Liver (tissue), 9 donors: ENCODE data around the gene TSPEAR. TPM values are rescaled to one million over a fixed set of nuclear protein-coding genes. Genes with fewer than 3 reads are reported as not detected.

Experiments
- DNase-seq: peaks from one replicate; pipeline ENCODE4 v3.0.0-alpha.2; 2017; ENCODE audit warnings: low spot score
- H3K27ac ChIP-seq, 2 donors: one replicate each; pipeline ENCODE4 v1.7.0; 2013; ENCODE audit warnings: inconsistent platforms in 2 of 2, low read length in 2 of 2, control low read depth in 1 of 2, low read depth in 1 of 2, mild to moderate bottlenecking in 1 of 2
- H3K27me3 ChIP-seq, 4 donors: one replicate each; pipeline versions ENCODE4 v1.6.1 to v1.7.0; 2013; ENCODE audit warnings: low read length in 3 of 4, inconsistent platforms in 1 of 4, mild to moderate bottlenecking in 1 of 4, moderate library complexity in 1 of 4; ENCODE audit not compliant: control insufficient read depth in 4 of 4, insufficient read depth in 4 of 4
- H3K36me3 ChIP-seq, 4 donors: one replicate each; pipeline versions ENCODE4 v1.6.1 to v1.7.0; 2013; ENCODE audit warnings: low read length in 3 of 4, mild to moderate bottlenecking in 3 of 4, low read depth in 1 of 4, moderate library complexity in 1 of 4; ENCODE audit not compliant: control insufficient read depth in 4 of 4, insufficient read depth in 3 of 4
- H3K4me1 ChIP-seq, 4 donors: one replicate each; pipeline versions ENCODE4 v1.6.1 to v1.7.0; 2013; ENCODE audit warnings: low read length in 3 of 4, mild to moderate bottlenecking in 3 of 4, moderate library complexity in 1 of 4; ENCODE audit not compliant: control insufficient read depth in 4 of 4, insufficient read depth in 4 of 4
- H3K4me3 ChIP-seq, 3 donors: one replicate each; pipeline versions ENCODE4 v1.6.1 to v1.7.0; 2013; ENCODE audit warnings: low read length in 3 of 3, control low read depth in 1 of 3, low read depth in 1 of 3, mild to moderate bottlenecking in 1 of 3
- H3K9ac ChIP-seq, 2 donors: one replicate each; pipeline ENCODE4 v1.7.0; 2013; ENCODE audit warnings: low read length in 2 of 2, mild to moderate bottlenecking in 2 of 2, moderate library complexity in 2 of 2, control low read depth in 1 of 2, low read depth in 1 of 2
- H3K9me3 ChIP-seq, 4 donors: one replicate each; pipeline versions ENCODE4 v1.6.1 to v1.7.0; 2013; ENCODE audit warnings: low read length in 3 of 4; ENCODE audit not compliant: control insufficient read depth in 4 of 4
- EGR1 ChIP-seq, 2 donors: IDR thresholded peaks; 2 replicates each; pipeline ENCODE4 v1.6.1; 2016 to 2018; ENCODE audit warnings: antibody characterized with exemption in 2 of 2, low read depth in 2 of 2
- FOXA1 ChIP-seq: IDR thresholded peaks from 2 replicates; pipeline ENCODE4 v1.6.1; 2016; ENCODE audit warnings: antibody characterized with exemption
- GABPA ChIP-seq, 2 donors: IDR thresholded peaks in 1 of 2; conservative IDR thresholded peaks in 1 of 2; 2 replicates each; pipeline ENCODE4 v1.6.1; 2016; ENCODE audit warnings: antibody characterized with exemption in 2 of 2, mild to moderate bottlenecking in 1 of 2, moderate library complexity in 1 of 2
- JUND ChIP-seq, 2 donors: IDR thresholded peaks; 2 replicates each; pipeline ENCODE4 v1.6.1; 2016; ENCODE audit warnings: antibody characterized with exemption in 2 of 2
- NR2F2 ChIP-seq: IDR thresholded peaks from 2 replicates; pipeline ENCODE4 v1.6.1; 2016; ENCODE audit warnings: antibody characterized with exemption
- RAD21 ChIP-seq, 2 donors: IDR thresholded peaks; 2 replicates each; pipeline ENCODE4 v1.6.1; 2016; ENCODE audit warnings: antibody characterized with exemption in 2 of 2, mild to moderate bottlenecking in 2 of 2
- RXRA ChIP-seq, 2 donors: IDR thresholded peaks; 2 replicates each; pipeline ENCODE4 v1.6.1; 2017 to 2018; ENCODE audit warnings: antibody characterized with exemption in 2 of 2, mild to moderate bottlenecking in 1 of 2
- SP1 ChIP-seq: IDR thresholded peaks from 2 replicates; pipeline ENCODE4 v1.6.1; 2018; ENCODE audit warnings: antibody characterized with exemption, mild to moderate bottlenecking
- TAF1 ChIP-seq: conservative IDR thresholded peaks from 2 replicates; pipeline ENCODE4 v1.6.1; 2016; ENCODE audit warnings: antibody characterized with exemption, mild to moderate bottlenecking
- YY1 ChIP-seq: IDR thresholded peaks from 2 replicates; pipeline ENCODE4 v1.6.1; 2016; ENCODE audit warnings: antibody characterized with exemption, mild to moderate bottlenecking
- polyA plus RNA-seq, 2 donors: library from polyadenylated mRNA; stranded (reverse) in 1 of 2; unstranded in 1 of 2; fragments of 200-250 nt in 1 of 2; fragments of >200 nt in 1 of 2; fragmentation: Nextera tagmentation in 1 of 2; extraction: Ambion mirVana in 1 of 2; gene quantifications; one replicate each; pipeline versions ENCODE4 v1.2.1 to v1.2.3, GENCODE V29; 2013 to 2015
- total RNA-seq, 2 donors: library from RNA; depleted of rRNA; stranded (reverse); fragments of >200 nt; gene quantifications; one replicate each; pipeline ENCODE4 v1.2.3, GENCODE V29; 2014
- TF ChIP-seq, protein P1 (sequence below): fragments of 150-350 bp; IDR thresholded peaks from 2 replicates; pipeline ENCODE4 v1.5.1; 2017; ENCODE audit warnings: improper control_type of control experiment, low read depth, low read length; ENCODE audit not compliant: missing input control
- TF ChIP-seq, protein P2 (sequence below): IDR thresholded peaks from 2 replicates; pipeline ENCODE4 v1.6.1; 2016; ENCODE audit warnings: antibody characterized with exemption
- TF ChIP-seq, protein P3 (sequence below): IDR thresholded peaks from 2 replicates; pipeline ENCODE4 v1.6.1; 2016; ENCODE audit warnings: antibody characterized with exemption
- TF ChIP-seq, protein P4 (sequence below): IDR thresholded peaks from 2 replicates; pipeline ENCODE4 v1.6.1; 2016; ENCODE audit warnings: antibody characterized with exemption
- TF ChIP-seq, protein P5 (sequence below): IDR thresholded peaks from 2 replicates; pipeline ENCODE4 v1.6.1; 2016; ENCODE audit warnings: antibody characterized with exemption, mild to moderate bottlenecking
- donor health status: healthy.
- donor health status: healthy.
- donor health status: healthy.
- donor health status: healthy.
- donor health status: healthy.

TSPEAR gene
- total and polyA plus RNA-seq, 4 donors, result under 0.01 to 0.14 (median 0.01) TPM; not detected in 1

DNA sequence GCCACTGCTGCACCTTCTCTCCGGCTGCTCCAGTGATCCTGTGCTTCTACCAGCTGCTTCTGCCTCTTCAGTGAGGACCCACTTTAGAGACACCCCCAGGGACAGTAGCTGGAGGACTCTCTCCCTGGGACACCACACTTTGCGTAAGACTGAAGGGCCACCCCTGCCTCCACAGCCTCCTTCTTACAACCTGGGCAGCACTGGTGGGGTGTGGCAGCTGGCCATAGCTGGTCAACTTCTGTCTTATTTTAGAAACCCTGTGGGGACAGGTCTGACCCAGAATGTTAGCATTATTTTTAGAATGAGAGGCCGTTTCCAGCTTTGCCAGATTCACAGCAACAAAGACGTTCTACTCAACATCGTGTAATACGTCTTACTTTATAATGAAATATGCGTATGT is 85.6 kb downstream of the TSPEAR start (continued):
- TF ChIP-seq, protein P1, sequence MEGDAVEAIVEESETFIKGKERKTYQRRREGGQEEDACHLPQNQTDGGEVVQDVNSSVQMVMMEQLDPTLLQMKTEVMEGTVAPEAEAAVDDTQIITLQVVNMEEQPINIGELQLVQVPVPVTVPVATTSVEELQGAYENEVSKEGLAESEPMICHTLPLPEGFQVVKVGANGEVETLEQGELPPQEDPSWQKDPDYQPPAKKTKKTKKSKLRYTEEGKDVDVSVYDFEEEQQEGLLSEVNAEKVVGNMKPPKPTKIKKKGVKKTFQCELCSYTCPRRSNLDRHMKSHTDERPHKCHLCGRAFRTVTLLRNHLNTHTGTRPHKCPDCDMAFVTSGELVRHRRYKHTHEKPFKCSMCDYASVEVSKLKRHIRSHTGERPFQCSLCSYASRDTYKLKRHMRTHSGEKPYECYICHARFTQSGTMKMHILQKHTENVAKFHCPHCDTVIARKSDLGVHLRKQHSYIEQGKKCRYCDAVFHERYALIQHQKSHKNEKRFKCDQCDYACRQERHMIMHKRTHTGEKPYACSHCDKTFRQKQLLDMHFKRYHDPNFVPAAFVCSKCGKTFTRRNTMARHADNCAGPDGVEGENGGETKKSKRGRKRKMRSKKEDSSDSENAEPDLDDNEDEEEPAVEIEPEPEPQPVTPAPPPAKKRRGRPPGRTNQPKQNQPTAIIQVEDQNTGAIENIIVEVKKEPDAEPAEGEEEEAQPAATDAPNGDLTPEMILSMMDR, result no peak
- TF ChIP-seq YY1, result no peak
- TF ChIP-seq, protein P2, sequence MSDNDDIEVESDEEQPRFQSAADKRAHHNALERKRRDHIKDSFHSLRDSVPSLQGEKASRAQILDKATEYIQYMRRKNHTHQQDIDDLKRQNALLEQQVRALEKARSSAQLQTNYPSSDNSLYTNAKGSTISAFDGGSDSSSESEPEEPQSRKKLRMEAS, result no peak
- TF ChIP-seq RXRA (IDR thresholded peaks at IDR 0.05), result no peak
- TF ChIP-seq SP1, result no peak
- TF ChIP-seq, protein P3, sequence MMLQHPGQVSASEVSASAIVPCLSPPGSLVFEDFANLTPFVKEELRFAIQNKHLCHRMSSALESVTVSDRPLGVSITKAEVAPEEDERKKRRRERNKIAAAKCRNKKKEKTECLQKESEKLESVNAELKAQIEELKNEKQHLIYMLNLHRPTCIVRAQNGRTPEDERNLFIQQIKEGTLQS, result no peak
- no peak for TF ChIP-seq FOXA1
- TF ChIP-seq EGR1 (IDR thresholded peaks at IDR 0.05; ENCODE audit: low read depth in 2 of 2), result no peak
- no peak for TF ChIP-seq JUND (IDR thresholded peaks at IDR 0.05)

DNA sequence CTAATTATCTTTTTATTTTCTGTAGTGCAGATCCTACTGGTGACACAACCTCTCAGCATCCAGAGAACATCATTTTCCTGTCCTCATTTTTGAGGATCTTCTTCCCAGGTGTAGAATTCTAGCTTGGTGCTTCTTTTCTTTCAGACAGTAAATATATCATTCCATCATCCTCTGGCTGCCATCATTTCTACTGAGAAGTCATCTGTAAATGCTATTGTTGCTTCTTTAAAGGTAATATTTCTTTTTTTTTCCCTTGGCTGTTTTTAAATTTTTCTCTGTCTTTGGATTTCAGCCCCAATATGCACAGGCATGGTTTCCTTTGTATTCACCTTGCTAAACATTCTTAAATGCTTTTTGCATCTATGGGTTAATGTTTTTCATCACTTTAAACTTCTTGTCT is 87.8 kb downstream of the TSPEAR start:
- no peak for TF ChIP-seq TAF1
- TF ChIP-seq FOXA1, result no peak
- TF ChIP-seq SP1, result no peak
- TF ChIP-seq, protein P4, sequence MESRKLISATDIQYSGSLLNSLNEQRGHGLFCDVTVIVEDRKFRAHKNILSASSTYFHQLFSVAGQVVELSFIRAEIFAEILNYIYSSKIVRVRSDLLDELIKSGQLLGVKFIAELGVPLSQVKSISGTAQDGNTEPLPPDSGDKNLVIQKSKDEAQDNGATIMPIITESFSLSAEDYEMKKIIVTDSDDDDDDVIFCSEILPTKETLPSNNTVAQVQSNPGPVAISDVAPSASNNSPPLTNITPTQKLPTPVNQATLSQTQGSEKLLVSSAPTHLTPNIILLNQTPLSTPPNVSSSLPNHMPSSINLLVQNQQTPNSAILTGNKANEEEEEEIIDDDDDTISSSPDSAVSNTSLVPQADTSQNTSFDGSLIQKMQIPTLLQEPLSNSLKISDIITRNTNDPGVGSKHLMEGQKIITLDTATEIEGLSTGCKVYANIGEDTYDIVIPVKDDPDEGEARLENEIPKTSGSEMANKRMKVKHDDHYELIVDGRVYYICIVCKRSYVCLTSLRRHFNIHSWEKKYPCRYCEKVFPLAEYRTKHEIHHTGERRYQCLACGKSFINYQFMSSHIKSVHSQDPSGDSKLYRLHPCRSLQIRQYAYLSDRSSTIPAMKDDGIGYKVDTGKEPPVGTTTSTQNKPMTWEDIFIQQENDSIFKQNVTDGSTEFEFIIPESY, result no peak
- TF ChIP-seq GABPA (IDR thresholded peaks at IDR 0.05 in 1 of 2, conservative IDR thresholded peaks at IDR 0.05 in 1 of 2), result no peak
- TF ChIP-seq, protein P3, result no peak
- no peak for TF ChIP-seq RAD21 (IDR thresholded peaks at IDR 0.05)
- no peak for TF ChIP-seq EGR1 (IDR thresholded peaks at IDR 0.05; ENCODE audit: low read depth in 2 of 2)
- no peak for TF ChIP-seq NR2F2
- TF ChIP-seq, protein P2, result no peak
- TF ChIP-seq, protein P5, sequence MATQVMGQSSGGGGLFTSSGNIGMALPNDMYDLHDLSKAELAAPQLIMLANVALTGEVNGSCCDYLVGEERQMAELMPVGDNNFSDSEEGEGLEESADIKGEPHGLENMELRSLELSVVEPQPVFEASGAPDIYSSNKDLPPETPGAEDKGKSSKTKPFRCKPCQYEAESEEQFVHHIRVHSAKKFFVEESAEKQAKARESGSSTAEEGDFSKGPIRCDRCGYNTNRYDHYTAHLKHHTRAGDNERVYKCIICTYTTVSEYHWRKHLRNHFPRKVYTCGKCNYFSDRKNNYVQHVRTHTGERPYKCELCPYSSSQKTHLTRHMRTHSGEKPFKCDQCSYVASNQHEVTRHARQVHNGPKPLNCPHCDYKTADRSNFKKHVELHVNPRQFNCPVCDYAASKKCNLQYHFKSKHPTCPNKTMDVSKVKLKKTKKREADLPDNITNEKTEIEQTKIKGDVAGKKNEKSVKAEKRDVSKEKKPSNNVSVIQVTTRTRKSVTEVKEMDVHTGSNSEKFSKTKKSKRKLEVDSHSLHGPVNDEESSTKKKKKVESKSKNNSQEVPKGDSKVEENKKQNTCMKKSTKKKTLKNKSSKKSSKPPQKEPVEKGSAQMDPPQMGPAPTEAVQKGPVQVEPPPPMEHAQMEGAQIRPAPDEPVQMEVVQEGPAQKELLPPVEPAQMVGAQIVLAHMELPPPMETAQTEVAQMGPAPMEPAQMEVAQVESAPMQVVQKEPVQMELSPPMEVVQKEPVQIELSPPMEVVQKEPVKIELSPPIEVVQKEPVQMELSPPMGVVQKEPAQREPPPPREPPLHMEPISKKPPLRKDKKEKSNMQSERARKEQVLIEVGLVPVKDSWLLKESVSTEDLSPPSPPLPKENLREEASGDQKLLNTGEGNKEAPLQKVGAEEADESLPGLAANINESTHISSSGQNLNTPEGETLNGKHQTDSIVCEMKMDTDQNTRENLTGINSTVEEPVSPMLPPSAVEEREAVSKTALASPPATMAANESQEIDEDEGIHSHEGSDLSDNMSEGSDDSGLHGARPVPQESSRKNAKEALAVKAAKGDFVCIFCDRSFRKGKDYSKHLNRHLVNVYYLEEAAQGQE, result no peak
- Histone ChIP-seq H3K36me3 (no peaks in the 10 kb centered on the region), H3K4me1 (no peaks in the 10 kb centered on the region), H3K27me3 (no peaks in the 10 kb centered on the region), H3K27ac (no peak overlapping the region), H3K4me3 (no peak overlapping the region), H3K9ac (no peak overlapping the region), H3K9me3 (peaks cover 0 to 8% (median 2%) of the 10 kb centered on the region in 4 donors)
- no peak for DNase-seq
